Breast epithelium (tissue), 3 donors: ENCODE results near the gene NRG3.

Experiments
- CTCF ChIP-seq, 3 donors: fragments of 450-650 bp; IDR thresholded peaks; one replicate each; pipeline ENCODE4 v1.5.1; 2016 to 2017; ENCODE audit warnings: antibody characterized with exemption in 3 of 3, mild to moderate bottlenecking in 3 of 3, moderate library complexity in 3 of 3
- POLR2A ChIP-seq: fragments of 450-650 bp; IDR thresholded peaks from one replicate; pipeline ENCODE4 v1.6.1; 2016; ENCODE audit warnings: antibody characterized with exemption, mild to moderate bottlenecking, moderate library complexity

DNA sequence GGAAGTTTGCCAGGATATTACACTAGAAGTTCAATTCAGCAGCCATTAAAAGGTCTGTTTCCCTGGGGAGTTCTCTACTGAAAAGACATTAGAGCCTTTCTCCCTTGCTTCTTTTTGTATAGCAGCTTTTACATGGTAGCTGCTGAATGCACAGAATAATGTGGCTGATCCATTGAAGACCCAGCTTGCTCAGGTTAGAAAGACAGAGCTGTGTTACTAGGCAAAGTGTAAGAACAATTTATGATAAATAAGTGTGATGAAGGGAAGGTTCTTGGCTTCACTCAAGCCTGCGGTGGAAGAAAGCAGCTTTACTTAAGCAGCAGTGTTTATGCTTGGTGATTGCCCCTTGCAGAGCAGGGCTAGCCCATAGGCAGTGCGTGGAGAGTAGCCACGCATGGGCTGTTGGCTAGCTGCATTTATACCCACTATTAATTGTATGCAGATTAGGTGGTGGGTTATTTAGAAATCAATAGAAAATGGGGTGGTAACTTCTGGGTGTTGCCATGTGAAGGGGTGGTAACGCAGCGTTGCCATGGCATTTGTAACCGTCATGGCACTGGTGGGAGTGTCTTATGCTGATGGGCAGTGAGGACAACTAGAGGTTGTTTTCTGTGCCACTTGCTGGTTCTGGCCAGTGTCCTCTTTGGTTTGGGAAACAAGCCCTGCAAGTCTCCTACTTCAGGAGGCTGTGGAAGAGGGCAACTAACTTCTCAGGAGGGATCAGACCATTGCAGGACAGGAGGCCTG, 942.9 kb downstream of the NRG3 start:
- TF ChIP-seq CTCF (IDR thresholded peaks at IDR 0.05) (no peak), POLR2A (no peak)
